Measurements from ENCODE around the gene CDKN2A.

Gene CDKN2A

GRCh38 chr9:21993893-21994555 is at the start of gene CDKN2A:
Gene CDKN2A (minus strand): TSS chr9:21994392.
- peak; percentile 81 for DNase-seq

DNA sequence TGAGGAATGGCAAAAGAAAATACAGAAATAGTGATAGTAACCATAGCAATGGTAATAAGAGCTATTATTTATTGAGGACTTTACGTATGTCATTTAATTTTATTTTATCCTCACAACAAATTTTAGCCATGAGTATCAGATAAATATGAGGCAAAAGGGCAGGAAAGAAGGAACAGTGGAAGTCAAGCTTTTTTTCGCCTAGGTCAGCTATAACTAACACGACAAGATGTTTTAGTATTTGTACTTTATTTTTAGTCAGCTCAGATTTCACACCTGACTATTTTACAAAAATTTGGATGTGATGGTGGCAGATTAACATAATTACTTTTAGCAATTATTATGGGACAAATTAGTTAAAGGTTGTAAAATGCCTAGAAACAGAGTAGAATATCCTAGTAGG is 49.7 kb upstream of the CDKN2A start:
- no peak for DNase-seq

GRCh38 chr9:22041775-22042174 is 47.6 kb upstream of the CDKN2A start:
- DNase-seq, result no peak

DNA sequence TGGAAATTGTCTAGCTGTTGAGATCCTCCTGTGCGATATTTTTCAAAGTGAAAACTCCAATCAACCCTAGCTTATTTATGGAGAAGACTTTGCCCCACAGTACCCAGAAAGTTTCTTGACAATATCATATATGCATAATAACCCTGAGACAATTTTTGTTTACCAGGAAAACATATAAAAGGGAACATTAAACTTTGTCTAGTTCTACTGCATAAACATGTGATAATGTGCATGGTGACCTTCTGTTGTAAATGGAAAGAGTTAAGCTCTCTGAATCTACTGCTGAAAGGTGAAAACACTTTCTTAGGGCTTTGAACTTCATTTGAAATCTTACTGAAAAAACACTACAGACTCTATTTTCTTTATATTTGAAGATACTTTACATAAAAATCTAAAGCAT is 47.2 kb upstream of the CDKN2A start:
- no peak for DNase-seq

GRCh38 chr9:22040760-22041159 is 46.6 kb upstream of the CDKN2A start:
- DNase-seq, result no peak

- no peak for DNase-seq
These were observed 45.1 kb upstream of the CDKN2A start for GRCh38 chr9:22039258-22039657.

- no peak for DNase-seq
These were observed 43.9 kb upstream of the CDKN2A start for GRCh38 chr9:22037954-22038690.

- no peak for DNase-seq
These were observed 42.9 kb upstream of the CDKN2A start for GRCh38 chr9:22036866-22037626.

DNA sequence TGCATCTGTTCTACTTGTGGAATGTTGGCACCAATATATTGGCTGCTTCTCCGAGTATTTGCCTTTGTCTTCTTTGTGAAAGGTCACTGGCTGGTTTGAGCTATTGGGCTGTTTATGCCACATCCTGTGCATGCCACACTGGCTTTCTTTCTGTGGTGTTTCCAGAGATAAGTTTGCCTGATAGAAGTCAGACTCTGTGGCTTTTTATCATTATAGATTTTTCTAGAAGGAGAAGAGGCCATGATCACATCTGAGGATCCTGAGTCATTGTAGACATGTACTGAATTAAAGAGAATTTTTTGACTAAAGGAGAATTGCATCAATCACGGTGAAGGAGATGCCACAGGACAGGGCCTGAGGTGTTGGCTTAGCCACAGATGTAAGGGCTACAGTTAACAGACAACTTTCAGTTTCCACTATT is 41.4 kb upstream of the CDKN2A start:
- DNase-seq, result no peak

- DNase-seq, result no peak
These were observed 38.9 kb upstream of the CDKN2A start for GRCh38 chr9:22033012-22033630.

GRCh38 chr9:22031655-22032411 is 37.6 kb upstream of the CDKN2A start:
- no peak for DNase-seq

DNA sequence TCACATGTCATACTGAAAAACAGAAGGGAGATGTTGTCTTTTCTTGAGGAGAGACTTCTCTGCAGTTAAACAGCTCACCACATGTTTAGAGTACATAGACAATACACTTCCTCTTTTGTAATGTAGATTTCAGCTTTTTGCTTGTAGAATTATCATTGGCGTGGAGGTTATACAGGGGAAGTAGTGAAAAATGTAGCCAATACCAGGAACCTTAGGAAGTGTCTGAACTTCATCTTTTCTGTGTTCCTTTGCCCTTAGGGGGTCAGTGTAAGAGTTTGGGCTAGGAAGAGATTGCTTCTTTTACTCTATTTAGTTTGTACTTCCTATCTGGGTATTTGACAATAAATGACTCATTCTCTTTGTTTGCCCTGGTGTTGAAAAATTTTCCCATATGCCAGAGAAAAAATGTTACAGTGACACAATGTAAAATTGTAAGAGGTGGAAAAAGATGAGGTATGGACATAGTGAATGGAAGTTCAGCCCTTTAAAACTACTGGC is 36.0 kb upstream of the CDKN2A start:
- no peak for DNase-seq

GRCh38 chr9:22029231-22029630 is 35.0 kb upstream of the CDKN2A start:
- DNase-seq, result no peak

GRCh38 chr9:22028394-22028793 is 34.2 kb upstream of the CDKN2A start:
- DNase-seq, result no peak

DNA sequence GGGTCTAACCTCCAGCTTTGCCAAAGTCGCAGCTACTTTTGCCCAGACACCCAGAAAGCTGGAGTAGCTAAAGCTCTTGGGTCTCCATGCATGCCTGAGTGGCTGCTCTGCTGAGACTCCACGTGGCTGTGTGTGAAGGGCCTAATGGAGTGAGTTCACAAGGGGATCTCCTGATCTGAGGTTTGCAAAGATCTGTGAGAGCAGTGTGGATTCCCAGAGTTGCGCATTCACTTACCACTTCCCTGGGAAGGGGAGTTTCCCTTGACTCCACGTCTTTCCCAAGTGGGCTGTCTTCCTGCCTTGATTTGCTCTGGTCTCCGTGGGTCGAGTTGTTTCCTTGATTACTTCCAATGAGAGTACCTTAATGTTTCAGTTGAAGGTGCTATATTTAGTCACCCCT is 32.5 kb upstream of the CDKN2A start:
- no peak for DNase-seq

- DNase-seq, result no peak
These were observed 28.2 kb upstream of the CDKN2A start for GRCh38 chr9:22022396-22022795.

DNA sequence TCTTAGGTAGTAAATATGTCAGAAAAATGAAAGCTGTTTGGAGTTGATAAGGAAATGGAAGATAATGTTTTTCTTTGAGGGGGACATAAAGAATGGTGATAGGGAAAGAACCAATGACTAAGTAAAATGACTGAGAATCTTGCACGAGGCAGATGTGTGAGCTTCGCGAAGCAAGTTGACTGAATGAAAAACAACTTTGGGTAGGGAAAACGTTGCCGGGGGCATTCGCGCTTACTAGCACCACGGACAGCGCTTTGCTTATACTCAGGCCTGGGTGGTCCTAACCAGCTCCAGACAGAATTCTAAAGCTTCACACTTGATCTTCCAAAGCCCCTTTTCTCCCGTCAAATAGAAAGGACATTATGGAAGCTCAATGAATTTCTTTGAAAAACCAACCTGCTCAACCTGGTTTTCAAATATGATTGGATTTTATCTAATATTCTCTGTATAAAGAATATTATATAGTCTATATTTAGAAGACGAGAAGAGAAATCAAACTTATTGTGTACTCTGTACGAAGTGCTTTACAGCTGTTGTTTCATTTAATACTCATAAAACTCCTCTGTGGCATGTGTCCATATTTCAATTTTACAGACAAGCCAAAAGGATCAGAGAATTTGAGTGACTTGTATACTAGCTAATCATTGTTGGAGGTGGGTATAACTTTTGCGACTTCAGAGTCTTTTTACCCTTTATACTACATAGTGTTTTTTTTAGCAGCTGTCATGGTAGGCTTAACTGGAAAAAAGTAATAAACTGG is 16.9 kb upstream of the CDKN2A start:
- no peak for DNase-seq

DNA sequence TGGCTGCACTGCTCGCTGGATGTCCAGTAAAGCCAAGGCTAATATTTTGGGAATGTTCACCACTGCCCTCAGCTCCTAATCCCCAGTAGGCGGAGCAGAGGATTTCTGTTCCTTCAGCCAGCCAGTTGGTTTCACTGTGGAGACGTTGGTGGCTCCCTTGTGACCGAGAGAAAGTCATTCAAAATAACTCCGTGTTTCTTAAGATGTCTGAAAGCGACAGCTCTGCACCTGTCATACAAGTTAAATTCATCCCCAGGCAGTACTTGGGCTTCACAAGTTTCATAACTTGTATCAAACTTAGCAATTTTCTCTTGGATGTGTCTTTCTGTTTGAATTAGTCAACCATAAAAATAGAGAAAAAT is 15.3 kb upstream of the CDKN2A start:
- DNase-seq, result no peak

- DNase-seq, result peak; percentile 73
These were observed 14.7 kb upstream of the CDKN2A start, which contains the start of gene CDKN2B for GRCh38 chr9:22008717-22009505. Gene CDKN2B (minus strand): TSS chr9:22009305. CDS start chr9:22008953, 352 bp downstream.

DNA sequence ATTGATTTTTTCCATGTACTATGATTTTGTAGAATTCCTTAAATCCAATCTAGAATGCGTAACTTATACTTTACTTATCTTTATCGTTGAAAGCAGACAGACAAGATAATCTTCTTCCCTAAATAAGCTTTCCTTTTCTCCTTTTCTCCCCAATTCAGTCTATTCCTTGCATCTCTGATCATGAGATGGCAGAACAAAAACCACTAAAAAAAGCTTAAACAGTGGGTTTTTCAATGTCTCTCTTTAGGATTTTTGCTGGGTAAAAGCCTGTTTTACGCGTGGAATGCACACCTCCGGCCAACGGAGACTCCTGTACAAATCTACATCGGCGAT is 14.2 kb upstream of the CDKN2A start:
- no peak for DNase-seq

Measured in NCI-H510A (cell line).